SHP77 treated with DMSO at 0.1 percent for 48 hours (cell line): ENCODE measurements around the gene MRPL20.
"Not testable (repeated sequence)": the region's sequence is repeated elsewhere in the genome, so short reads cannot be mapped to it uniquely, and the experiment has no call there.

ENCODE experiments used
- DNase-seq: peaks from one replicate; lab custom pipeline; 2025; lab: John Stamatoyannopoulos, UW

The MRPL20 gene

DNA sequence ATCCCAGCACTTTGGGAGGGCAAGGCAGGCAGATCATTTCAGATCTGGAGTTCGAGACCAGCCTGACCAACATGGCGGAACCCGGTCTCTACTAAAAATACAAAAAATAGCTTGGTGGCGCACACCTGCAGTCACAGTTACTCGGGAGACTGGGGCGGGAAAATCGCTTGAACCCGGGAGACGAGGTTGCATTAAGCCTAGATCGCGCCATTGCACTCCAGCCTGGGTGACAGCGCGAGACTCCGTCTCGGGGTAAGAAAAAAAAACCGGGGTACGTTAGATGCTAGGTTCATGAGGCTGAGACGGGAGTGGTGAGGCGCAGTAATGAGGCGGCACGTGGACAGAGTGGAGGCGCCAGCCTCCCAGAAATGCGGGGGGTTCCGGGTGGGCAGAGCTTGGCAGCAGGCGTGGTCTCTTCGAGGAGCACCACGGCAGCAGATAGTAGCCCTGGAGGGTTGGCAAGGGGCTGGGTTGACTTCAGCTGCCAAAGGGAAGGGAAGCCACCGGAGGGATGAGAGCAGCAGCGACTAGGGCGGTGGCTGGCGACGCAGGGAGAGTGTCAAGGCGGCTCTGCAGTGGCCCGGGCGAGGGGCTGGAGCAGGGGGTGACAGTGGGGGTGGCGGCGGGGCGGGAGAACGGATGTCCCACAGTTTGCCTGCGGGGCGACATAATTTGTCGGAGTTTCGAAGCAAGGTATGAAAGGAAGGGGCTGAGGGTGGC is 832 bp downstream of the MRPL20 start:
- DNase-seq, result no peak

DNA sequence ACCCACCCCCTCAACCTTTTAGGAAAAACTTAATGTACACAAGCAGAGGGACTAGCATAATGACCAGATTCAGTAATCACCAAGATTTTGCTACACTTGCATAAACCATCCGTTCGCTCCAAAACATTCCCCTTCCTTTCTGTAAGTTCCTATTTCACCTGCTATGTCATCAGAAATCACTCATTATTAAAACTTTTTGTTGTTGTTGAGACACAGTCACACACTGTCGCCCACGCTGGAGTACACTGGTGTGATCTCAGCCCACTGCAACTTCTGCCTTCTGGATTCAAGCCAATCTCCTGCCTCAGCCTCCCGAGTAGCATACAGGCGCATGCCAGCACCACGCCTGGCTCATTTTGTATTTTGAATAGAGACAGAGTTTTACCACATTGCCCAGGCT is 3.4 kb downstream of the MRPL20 start:
- no peak for DNase-seq

DNA sequence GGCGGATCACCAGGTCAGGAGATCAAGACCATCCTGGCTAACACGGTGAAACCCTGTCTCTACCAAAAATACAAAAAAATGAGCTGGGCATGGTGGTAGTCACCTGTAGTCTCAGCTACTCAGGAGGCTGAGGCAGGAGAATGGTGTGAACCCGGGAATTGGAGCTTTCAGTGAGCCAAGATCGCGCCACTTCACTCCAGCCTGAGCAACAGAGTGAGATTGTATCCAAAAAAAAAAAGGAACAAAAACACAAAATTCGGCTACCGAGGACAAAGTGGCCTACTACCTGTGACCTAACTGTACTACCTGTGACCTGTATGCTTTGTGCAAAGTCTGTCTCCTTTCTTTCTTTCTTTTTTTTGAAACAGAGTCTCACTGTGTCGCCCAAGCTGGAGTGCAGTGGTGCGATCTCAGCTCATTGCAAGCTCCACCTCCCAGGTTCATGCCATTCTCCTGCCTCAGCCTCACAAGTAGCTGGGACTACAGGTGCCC is 4.1 kb downstream of the MRPL20 start:
- not testable (repeated sequence) for DNase-seq

DNA sequence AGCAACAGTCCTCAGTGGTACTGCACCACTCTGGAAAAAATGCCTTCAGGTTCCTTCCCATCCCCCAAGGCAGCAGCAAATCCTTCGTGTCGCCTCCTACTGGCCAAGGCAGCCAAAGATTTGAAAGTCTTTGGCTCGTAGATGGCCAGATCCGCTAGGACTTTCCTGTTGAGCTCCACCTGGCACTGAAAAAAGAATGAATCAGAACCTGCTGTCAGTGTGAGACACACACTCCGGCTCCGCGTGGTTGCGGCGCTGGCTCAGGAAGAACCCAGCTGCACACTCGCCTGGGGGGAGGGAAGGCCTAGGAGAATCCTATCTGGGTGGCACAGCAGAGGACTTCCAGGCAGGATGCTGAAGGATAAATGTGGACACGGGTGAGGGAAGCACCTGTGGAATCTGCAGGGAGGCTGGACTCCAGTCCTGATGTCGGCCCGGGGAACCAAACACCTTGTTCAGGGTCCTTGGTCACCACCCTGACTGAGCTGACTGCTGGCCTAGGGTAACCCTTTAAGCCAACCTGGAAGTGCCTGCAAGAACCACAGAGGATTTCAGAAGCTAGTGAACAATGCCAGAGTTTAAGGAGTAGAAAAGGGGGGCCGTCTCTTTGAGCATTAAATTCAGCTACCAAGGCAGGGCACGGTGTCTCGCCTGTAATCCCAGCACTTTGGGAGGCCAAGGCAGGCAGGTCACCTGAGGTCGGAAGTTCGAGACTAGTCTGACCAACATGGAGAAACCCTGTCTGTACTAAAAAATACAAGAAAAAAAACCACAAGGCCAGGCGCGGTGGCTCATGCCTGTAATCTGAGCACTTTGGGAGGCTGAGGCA is 4.8 kb downstream of the MRPL20 start:
- DNase-seq, result no peak

DNA sequence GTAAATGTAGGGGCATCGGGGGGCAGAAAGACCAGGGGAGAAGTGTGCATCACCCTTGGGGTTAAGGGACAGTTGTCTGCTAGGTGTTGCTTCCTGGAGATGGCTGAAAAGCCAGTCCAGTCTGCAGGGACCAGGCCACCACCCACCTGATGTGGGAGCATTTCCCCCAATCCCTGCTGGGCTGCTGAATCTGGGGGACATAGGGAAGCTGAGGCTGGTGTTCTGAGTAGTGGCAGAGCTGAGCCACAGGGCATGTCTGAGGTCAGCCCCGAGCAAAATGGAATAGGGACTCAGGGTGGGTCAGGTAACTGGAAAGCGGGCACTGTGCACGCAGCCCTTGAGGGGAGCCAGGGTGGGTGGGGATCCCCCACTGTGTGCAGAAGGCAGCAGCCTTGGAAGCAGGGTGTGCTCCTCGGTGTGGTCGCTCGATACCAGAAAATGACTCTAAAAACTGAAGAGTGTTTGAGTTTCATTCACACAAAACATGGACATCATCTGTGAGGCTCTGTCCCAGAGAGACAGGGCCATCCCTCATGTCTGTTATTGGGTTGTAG is 5.6 kb downstream of the MRPL20 start:
- no peak for DNase-seq

DNA sequence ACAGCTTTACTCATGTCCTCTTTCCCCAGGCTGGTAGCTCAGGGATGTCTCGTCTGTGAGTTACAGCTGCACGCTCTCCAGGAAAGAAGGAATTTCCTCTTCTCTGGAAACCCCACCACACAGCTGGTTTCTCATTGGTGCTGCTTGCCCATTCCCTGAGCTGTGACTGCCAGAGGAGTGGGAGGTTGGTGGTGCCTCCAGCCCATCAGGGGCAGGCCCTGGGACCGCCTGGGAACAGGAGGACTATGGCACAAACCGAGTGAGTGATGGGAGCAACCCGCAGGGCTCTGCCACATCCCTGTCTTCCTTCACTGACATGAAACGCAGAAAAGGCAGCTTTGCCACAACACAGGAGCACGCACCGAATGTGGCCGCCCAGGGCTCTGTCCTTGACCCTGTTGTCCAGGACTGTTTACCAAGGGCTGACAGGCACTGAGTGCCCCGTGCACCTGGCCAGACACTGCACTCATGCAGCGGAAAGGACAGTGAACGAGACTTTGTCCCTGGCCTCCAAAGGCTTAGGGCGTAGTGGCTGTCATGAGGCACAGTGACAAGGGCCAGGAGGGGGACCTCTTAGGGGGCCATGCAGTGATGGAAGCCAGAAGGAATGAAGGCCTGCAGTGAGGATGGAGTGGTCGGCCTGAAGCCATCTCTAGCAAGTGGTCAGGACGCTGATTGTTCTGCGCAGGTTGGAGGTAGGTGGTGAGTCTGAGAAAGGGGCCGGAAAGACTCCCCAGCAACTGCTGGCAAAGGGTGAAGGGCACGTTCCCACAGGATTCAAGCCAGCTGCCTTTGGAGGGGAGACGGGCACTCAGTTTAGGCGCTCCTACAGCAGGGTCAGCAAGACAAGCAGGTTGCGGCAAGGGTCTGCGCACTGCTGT is 6.3 kb downstream of the MRPL20 start:
- no peak for DNase-seq

DNA sequence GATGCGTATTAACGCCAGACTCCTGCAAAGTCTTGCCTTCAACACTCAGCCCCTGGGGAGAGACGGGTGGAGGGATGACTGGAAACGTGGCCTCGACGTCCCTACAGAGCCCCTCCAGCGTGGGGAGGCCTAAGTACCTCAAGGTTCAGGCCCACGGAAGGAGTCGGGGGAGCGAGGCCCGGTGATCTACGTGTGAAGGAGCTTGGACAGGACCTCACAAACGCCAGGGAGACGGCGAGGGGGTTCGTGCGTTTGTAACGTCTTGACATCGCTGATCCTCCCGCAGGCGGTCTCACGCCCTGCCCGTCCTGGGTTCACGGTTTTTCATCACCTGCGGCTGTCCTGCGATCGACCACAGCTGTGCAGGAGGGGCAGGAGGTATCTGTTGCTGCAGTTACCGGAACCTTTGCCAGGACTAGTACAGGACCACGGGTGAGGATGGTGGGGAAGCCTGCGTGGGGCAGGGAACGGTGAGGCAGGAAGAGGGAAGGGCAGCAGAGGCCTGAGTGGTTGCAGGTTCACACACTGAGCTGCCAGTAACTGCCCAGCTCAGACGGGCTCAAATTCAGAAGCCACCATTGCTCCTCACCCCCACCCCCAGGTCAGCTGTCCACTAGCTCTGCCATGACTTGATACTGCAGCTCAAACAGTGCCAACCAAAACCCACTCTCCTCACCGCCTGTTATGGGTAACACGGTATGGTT is 7.1 kb downstream of the MRPL20 start:
- no peak for DNase-seq

DNA sequence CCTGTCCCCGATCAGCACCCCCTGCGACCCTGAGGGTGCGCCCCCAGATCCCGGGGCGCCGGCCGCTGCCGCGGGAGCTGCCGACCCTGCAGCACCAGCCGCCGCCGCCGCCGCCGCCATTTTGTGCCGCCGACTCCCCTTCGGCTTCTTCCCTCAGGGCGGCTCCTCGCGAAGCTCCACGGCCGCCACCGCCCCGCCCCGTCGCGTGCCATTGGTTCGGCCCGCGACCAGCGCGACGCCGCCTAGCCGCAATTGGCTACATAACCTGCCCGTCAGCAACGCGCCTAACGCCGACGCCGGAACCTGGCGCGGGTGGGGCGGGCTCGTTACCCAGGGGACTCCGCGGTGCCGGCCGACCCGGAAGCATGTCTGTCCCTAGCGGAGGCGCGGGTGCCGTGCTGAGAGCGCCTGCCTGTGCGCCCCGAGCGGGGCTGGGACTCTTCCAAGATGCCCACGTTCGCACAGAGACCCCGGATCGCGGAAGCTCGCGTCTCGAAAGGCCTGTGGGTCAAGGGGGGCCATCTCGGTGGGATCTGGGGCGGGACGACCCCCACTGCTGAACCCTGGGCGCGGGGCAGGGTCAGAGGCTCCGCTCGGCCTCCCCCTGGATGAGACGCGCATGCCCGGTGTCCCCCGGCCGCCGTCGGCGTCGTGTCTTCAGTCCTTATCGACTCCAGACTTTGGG is 7.8 kb downstream of the MRPL20 start, which contains the start of gene CCNL2:
Gene CCNL2 (minus strand): TSS at position 149 of the 685 bp plus-strand sequence. CDS start 29 bp downstream, at position 120.
- DNase-seq, result peak; percentile 90

DNA sequence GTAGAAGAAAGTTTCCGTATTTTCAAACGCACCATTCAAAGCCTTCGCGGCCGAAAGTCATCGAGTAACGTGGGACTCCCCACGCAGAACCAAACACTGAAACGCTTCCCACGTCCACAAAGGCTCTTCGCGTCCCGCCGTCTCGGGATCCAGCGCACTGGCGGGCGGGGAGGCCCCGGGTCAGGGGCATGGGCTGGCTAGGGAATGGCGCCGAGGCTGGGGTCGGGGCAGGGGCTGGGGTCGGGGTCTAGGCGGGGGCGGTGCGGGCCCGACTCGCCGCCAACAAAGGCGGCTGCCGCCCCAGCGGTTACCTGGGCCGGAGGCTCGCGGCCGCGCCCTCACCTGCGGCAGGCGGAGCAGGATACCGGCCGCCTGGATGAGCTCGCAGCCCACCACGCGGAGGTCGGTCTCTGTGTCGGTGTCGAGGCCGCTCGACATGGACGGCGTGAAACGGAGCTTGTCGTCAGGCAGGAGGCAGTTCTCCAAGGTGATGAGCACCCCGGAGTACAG is 8.4 kb downstream of the MRPL20 start:
- DNase-seq, result no peak

DNA sequence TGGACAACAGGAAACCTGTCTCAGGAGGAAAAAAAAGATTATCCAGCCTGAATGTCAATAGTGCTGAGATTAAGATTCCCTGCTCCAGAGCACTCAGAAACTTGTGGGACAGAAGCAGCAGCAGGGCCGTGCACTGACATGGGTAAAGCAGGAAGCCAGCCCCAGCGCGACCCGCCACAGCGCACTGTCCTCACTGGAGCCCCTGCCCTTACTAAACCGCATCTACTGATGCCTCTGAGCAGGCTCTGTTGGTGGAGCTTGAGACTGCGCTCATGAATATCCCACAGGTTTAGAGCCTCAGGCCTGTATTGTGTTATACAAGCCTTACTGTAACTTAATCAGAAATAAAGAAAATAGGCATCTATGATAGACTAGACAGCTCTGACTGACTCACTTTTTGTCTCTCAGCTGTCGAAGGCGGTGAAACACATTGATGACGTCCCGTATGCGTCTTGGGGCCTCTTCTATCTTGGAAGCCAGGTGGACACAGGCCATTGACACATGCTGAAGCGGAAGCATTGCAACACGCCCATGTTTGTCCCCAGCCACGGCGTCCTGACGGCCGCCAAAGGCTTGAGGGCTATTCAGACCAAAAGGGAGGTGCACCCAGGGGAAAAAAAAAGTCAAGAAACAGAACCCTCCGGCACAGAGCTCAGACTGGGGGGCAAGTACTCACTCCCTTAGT is 9.1 kb downstream of the MRPL20 start:
- no peak for DNase-seq

DNA sequence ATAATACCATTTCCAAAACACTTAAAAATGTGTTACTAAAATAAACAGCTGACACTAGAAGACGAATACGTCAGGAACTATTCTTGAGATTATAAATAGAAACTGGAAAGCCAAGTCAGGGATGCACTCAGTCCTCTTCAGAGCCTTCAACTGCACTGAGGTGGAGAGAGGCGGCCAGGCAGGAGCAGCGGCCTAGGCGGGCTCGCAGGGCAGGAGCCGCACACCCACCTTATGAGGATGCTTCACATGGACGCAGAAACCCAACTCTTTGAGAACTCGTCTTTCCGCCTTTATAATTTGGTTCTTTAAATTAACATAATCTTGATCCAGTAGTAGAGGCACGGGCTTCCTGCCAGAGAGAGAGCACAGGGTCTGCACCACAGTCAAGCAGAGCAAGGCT is 11.9 kb downstream of the MRPL20 start:
- no peak for DNase-seq

DNA sequence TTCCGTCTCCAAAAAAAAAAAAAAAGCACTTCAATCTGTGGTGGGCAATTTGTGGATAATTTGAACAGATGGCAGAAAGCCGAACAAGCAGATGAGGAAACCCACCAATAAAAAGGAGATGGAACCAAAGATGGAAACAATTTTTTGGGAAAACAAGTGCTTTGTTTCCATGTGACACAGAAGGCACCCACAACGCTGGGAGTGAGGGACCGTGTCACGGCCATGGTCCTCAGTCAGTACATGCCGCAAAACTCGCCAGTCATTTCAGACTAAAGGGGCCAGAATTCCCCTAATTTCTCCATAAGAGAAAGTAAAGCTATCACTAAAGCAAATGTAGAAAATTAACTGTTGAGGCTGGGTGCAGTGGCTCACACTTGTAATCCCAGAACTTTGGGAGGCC is 13.0 kb downstream of the MRPL20 start:
- no peak for DNase-seq

DNA sequence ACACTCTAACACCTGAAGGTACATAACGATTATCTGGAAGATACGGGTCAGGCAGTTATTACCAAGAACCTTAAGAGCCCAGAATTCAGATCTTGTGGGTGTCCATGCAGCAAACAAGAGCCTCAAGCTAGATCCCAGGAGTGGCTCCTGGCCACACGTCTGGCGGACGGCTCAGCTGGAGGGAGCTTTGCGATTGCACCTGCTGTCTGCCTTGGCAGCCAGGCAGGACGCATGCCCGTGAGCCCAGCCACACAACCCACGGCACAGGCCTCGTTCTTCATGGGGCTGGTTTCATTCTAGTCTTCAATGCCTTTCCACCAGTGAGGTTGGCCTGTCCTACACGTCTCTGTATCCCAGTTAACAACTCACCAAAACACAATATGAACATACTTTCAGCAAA is 13.7 kb downstream of the MRPL20 start:
- DNase-seq, result no peak

DNA sequence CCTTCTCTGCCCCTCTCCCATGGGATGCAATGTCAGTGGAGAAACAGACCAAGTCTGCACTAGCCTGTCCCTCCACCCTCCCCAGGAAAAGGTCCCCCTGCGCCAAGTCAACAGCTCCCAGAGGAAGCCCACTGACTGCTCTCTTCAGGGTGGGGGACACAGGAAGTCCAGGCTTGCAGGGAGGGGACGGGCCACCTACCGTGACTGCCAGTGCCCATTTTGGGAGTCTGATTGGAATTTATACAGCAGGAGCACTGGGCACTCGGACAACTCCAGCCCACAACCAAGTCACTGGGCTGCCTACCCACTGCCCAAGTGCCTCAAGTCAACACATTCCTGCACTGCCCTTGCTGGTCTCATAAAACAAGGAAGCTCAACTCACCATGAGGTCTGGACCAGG is 14.1 kb downstream of the MRPL20 start:
- no peak for DNase-seq

DNA sequence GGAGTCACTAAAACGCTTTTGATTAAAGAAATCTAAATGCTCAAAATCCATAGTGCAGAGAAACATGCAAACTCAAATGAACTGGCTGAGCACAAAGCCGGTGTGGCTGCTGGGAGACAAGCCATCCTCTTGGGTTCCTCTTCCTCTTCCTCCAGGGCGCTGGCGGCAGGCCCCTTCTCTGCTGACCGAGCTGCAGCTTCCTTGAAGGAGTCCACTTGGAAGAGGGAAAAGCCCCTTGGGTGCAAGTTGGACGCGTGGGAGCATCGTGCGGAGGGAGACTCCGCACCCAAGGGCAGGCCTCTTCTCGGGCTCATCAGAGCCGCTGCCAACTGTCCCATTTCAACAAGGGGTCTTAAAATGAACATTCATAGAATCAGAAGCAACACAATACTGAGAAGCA is 15.9 kb downstream of the MRPL20 start:
- no peak for DNase-seq

DNA sequence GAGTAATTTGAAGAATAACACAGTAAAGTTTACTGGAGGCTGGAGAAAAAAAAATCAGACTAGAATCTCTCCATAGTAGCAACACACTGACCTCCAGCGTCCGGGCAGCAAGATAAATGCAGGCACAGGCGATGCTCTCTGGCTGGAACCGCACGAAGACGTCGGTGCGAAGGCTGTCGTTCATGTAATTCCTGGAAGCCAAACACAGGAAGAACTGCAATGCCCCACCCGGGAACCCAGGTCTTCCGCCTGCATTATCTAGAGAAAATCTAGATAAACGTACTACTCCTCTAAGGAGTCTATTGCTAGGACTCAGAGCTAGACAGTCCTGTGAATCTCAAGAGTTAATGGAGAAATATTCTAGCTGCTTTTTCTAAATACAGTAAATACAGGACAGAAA is 16.4 kb downstream of the MRPL20 start:
- DNase-seq, result no peak

DNA sequence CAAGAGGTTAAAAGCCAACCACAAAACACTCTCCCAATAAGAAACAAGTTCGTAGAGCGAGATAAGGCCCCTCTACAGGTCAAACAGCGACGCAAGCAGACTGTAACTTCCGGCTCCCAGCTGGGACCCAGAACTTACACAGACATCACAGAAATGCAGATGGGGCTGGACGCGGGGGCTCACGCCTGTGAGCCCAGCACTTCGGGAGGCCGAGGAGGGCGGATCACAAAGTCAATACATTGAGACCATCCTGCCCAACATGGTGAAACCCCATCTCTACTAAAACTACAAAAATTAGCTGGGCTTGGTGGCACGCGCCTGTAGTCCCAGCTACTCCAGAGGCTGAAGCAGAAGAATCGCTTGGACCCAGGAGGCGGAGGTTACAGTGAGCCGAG is 19.0 kb downstream of the MRPL20 start:
- no peak for DNase-seq

DNA sequence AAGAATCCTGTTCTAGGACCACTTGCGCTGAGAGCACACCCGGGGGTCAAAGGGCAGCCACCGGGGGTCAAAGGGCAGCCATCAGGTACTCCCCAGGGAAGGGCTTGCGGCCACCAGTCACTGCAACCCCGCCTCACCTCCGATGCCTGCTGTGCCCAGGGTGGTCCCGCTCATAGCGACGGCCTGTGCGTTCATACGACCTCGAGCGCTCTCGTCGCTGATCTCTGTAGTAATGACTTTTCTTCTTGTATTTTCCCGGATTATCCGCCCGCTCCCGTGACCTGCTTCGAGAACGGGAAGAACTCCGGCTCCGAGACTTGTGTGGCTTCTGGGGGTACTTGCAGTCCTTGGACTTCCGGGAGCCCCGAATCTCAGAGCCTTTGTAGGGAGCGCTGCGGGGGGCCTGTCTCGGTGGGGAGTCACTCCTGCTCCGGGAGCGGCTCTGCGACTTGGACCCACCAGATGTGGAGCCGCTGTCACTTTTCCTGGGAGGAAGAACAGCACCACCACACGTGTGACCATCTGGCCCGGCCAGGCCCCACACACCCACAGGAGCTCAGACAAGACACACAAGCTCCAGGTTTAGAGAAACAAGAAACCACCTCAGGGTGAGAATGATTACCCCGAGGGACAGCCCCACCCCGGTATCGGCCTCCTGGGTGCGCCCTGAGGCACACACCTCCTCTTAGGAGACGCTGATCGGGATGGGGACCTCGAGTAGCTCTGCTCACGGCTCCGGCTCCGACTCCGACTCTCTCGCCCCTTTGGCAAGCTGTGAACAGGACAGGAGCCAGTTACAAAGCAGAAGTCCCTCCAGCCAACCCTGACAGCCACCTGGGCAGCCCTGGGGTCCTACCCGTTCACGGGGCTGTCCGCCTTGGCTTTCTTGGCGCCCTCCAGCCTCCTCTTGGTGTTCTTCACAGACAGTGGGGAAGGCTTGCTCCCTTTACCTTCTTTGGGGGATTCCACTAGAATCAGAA is 19.7 kb downstream of the MRPL20 start:
- no peak for DNase-seq

DNA sequence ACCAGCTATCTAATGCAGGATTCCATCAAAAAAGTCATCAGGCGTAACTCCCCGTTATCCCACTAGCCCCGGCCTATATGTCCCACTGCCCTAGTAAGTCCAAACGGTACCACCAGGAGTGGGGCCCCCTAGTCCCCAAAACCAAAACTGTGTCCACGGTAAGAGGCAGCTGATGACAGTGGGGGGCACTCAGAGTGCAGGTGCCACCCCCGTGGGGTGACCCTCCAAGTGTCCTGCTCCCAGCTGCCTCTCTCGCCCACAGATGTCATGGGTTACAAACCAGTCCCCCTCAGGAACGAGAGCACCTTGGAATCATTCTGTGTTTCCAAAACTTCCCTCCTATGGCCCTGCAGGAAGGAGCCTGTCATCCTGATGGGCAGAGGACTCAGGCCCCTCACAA is 21.2 kb downstream of the MRPL20 start:
- no peak for DNase-seq
